ENCODE measurements around the gene AGER.
"Not testable (repeated sequence)": the region's sequence is repeated elsewhere in the genome, so short reads cannot be mapped to it uniquely, and the experiment has no call there.

DNA sequence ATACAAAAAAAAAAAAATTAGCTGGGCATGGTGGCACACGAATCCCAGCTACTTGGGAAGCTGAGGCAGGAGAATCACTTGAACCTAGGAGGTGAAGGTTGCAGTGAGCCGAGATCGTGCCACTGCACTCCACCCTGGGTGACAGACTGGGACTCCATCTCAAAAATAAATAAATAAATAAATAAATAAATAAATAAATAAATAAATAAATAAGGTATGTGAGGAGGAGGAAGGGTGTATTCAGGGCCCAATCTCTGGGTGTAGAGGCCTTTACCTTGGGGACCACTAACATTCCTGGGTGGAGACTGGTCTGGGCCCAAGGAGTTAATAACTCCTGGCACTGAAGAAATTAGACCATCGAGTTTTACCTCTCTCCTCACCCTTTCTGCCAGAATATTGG lies 27.4 kb upstream of the AGER start:
- TF ChIP-seq GABPA (IDR thresholded peaks at IDR 0.05; ENCODE audit: low read depth); ZBTB33 (IDR thresholded peaks at IDR 0.05; ENCODE audit: borderline replicate concordance, low read depth): not testable (repeated sequence)
- TF ChIP-seq, protein P1, sequence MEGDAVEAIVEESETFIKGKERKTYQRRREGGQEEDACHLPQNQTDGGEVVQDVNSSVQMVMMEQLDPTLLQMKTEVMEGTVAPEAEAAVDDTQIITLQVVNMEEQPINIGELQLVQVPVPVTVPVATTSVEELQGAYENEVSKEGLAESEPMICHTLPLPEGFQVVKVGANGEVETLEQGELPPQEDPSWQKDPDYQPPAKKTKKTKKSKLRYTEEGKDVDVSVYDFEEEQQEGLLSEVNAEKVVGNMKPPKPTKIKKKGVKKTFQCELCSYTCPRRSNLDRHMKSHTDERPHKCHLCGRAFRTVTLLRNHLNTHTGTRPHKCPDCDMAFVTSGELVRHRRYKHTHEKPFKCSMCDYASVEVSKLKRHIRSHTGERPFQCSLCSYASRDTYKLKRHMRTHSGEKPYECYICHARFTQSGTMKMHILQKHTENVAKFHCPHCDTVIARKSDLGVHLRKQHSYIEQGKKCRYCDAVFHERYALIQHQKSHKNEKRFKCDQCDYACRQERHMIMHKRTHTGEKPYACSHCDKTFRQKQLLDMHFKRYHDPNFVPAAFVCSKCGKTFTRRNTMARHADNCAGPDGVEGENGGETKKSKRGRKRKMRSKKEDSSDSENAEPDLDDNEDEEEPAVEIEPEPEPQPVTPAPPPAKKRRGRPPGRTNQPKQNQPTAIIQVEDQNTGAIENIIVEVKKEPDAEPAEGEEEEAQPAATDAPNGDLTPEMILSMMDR (IDR thresholded peaks at IDR 0.05) = not testable (repeated sequence)
